ENCODE data around the gene CDH24.

CDH24 gene

GRCh38 chr14:23051141-23052057 lies 5.9 kb downstream of the CDH24 start:
- H3K27ac ChIP-seq = no peak overlapping the region
- no peak overlapping the region for H3K4me3 ChIP-seq

DNA sequence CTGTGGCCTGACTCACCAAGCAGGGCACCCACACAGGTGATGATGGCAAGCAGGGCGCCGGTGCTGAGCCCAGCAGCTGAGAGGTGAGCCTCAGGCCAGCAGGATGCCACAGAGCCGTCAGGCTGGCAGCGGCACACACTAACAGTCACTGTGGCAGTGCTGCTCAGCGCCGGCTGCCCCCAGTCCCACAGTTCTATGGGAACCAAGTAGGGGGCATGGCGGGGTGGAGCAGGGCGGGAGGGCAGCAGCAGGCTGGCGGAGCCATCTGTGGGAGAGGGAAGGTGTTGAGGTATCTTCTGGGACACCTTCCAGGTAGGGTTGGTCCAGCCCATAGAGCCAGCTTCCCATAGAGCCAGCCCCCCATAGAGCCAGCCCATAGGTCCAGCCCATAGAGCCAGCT lies 8.3 kb downstream of the CDH24 start:
- Histone ChIP-seq H3K27ac (no peak overlapping the region), H3K4me3 (no peak overlapping the region)

GRCh38 chr14:23047751-23048693 lies 9.3 kb downstream of the CDH24 start:
- H3K27ac ChIP-seq = peak overlapping the region in 3 of 21 experiments; percentile 5 to 40 (median 14)
- no peak overlapping the region for H3K4me3 ChIP-seq

DNA sequence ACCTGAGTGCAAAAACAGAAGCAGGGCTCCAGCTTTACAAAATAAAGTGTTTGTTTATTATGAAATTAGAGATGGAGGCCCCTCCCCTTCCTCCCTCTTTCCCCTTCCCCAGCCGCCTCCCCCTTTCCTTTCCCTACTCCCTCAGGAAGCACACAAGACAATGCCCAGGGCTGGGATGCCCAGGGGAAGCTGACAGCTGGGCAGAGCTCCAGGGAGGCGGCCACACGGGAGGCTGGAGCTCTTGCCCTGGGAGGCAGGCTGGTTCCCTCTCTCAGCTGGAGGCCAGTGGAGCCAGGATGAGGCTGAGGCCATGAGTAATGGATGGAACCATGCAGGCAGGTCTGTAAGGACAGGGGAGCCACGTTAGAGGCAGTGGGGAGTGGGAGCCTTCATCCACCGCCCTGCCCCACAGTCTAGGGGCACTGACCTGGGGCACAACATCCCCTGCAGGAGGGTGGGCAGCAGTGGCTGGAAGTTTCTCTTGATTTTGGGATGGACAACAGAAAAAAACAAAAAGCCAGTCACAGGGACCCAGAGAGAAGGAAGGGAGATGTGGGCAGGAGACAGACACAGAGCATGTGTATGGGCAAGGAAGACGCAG lies 10.2 kb downstream of the CDH24 start:
- Histone ChIP-seq H3K27ac (peak overlapping the region in 4 of 21 experiments; percentile 5 to 45 (median 30)), H3K4me3 (no peak overlapping the region)

GRCh38 chr14:23045419-23046357 lies 11.6 kb downstream of the CDH24 start:
- peak overlapping the region in 4 of 21 experiments; percentile 10 to 44 (median 18) for H3K27ac ChIP-seq
- H3K4me3 ChIP-seq = no peak overlapping the region

- no peak overlapping the region for H3K4me3 ChIP-seq
- peak overlapping the region in 2 of 21 experiments; percentile 10 to 14 for H3K27ac ChIP-seq
Observed at GRCh38 chr14:23044840-23045239, 12.5 kb downstream of the CDH24 start.

GRCh38 chr14:23043754-23044153 lies 13.6 kb downstream of the CDH24 start:
- no peak overlapping the region for H3K4me3 ChIP-seq

GRCh38 chr14:23043145-23043544 lies 14.2 kb downstream of the CDH24 start:
- Histone ChIP-seq H3K4me3 (no peak overlapping the region), H3K27ac (no peak overlapping the region)

More at GRCh38 chr14:23043754-23044153, 13.6 kb downstream of the CDH24 start:
- H3K27ac ChIP-seq = no peak overlapping the region

- no peak within 1 kb of the TSS for H3K4me3 ChIP-seq
Observed at GRCh38 chr14:23042162-23042965, 15.0 kb downstream of the CDH24 start, which contains the start of gene PSMB11. Gene PSMB11 (plus strand): TSS chr14:23042212. CDS start chr14:23042226, 14 bp downstream.

GRCh38 chr14:23041729-23042128 lies 15.6 kb downstream of the CDH24 start:
- Histone ChIP-seq H3K27ac (no peak overlapping the region), H3K4me3 (no peak overlapping the region)

More at GRCh38 chr14:23042162-23042965, 15.0 kb downstream of the CDH24 start, which contains the start of gene PSMB11:
- H3K27ac ChIP-seq = no peak within 1 kb of the TSS

- Histone ChIP-seq H3K27ac (no peak overlapping the region), H3K4me3 (no peak overlapping the region)
Observed at GRCh38 chr14:23040100-23040499, 17.2 kb downstream of the CDH24 start.

DNA sequence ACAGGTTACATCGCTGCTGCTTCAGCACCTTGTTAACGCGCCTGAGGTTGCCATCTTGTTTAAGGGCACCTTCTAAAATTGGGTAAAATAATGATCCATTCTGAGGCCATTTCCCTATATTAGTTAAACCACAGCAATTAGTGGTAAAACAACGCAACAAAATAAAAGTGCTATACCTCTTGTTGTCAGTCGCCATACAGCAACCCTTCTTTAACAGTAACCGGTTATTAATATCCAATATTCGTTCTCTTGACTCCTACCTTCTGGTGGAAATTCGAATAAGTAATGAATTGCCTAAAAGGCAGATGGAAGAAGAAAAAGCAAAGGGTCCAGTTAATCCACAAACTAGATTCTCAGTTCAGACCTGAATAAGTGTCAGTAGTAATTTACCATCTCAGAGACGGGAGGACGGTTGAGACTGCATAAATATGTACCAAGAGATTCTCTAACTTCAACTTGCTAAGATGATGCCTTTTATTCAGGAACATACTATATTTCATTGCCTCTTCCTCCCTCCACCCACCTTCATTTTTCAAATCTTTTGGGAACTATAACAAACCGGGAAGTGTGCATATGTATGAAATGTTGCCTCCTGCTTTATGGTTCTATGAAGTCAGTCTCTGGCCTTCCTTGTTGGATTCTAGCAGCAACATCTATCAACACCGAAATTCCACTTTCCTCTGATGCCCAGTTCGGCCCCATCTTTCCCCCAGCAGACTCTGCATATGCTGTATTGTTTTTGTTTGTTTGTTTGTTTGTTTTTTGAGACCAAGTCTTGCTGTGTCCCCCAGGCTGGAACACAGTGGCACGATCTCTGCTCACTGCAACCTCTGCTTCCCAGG lies 21.8 kb downstream of the CDH24 start:
- peak overlapping the region in 6 of 7 experiments; percentile 56 to 95 (median 79) for H3K4me3 ChIP-seq
- H3K27ac ChIP-seq = peak overlapping the region in 19 of 21 experiments; percentile 88 to 99 (median 95)

- peak within 1 kb of the TSS; percentile 85 to 99 (median 95) for H3K27ac ChIP-seq
- H3K4me3 ChIP-seq = peak within 1 kb of the TSS; percentile 56 to 95 (median 85)
Observed at GRCh38 chr14:23034498-23035302, 22.6 kb downstream of the CDH24 start, which contains the start of gene PSMB5. Gene PSMB5 (minus strand): TSS chr14:23034900. CDS start chr14:23034881, 19 bp downstream.

GRCh38 chr14:23033801-23034497 lies 23.4 kb downstream of the CDH24 start:
- H3K27ac ChIP-seq = peak overlapping the region; percentile 85 to 99 (median 95)
- H3K4me3 ChIP-seq = peak overlapping the region; percentile 56 to 95 (median 85)

DNA sequence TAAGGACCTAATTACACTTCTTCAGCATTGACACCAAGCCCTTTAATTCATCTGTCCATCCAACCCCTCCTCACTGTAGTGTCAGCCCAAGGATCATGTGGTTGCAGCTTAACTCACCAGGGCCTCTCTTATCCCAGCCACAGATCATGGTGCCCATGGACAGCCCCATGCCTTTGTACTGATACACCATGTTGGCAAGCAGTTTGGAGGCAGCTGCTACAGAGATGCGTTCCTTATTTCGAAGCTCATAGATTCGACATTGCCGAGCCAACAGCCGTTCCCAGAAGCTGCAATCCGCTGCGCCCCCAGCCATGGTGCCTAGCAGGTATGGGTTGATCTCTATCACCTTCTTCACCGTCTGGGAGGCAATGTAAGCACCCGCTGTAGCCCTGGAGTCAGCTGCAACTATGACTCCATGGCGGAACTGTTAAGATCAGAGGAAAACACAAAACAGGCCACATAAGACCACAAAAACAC lies 24.0 kb downstream of the CDH24 start:
- H3K4me3 ChIP-seq = peak overlapping the region in 2 of 7 experiments; percentile 85 to 93
- H3K27ac ChIP-seq = no peak overlapping the region

Data from skin epidermis (tissue), 12 donors.